Esophagus squamous epithelium (tissue), 5 donors: ENCODE measurements around the gene RGR. TPM values are rescaled to one million over a fixed set of nuclear protein-coding genes. Genes with fewer than 3 reads are reported as not detected.

Source experiments
- DNase-seq: peaks from one replicate; lab custom pipeline; 2025; lab: John Stamatoyannopoulos, UW
- H3K27ac ChIP-seq, 4 donors: fragments of 200-600 bp; sonication (generic); one replicate each; pipeline ENCODE4 v1.5.1; 2016 to 2019; ENCODE audit warnings: mild to moderate bottlenecking in 1 of 4
- H3K27me3 ChIP-seq, 4 donors: fragments of 200-600 bp; sonication (generic); 1 replicate in 3 of 4; 2 replicates in 1 of 4; pipeline versions ENCODE4 v1.5.1 to v1.6.0; 2017 to 2021; ENCODE audit warnings: antibody characterized with exemption in 1 of 4
- H3K36me3 ChIP-seq, 3 donors: fragments of 200-600 bp; sonication (generic); one replicate each; pipeline ENCODE4 v1.5.1; 2016 to 2019
- H3K4me1 ChIP-seq, 3 donors: fragments of 200-600 bp; sonication (generic); one replicate each; pipeline ENCODE4 v1.5.1; 2017 to 2019
- H3K4me3 ChIP-seq, 4 donors: fragments of 200-600 bp; sonication (generic); 1 replicate in 3 of 4; 2 replicates in 1 of 4; pipeline ENCODE4 v1.5.1; 2016 to 2019; ENCODE audit warnings: mild to moderate bottlenecking in 2 of 4, moderate library complexity in 1 of 4
- H3K9me3 ChIP-seq, 3 donors: fragments of 200-600 bp; sonication (generic); one replicate each; pipeline ENCODE4 v1.5.1; 2016 to 2019
- POLR2A ChIP-seq, 4 donors: fragments of 450-650 bp; IDR thresholded peaks; one replicate each; pipeline ENCODE4 v1.6.1; 2017; ENCODE audit warnings: antibody characterized with exemption in 4 of 4, mild to moderate bottlenecking in 4 of 4, moderate library complexity in 3 of 4
- WGBS, 2 donors: methylation state at CpG; one replicate each; pipeline ENCODE4 v1.1.5; 2018; 5-methylcytosine and 5-hydroxymethylcytosine counted together
- intact Hi-C: fragments of 100-400 bp; cut with DNase I; formaldehyde crosslinking; loops from one replicate; pipeline ENCODE4 v1.15.0; 2022
- total RNA-seq, 4 donors: library from RNA; depleted of rRNA; stranded (reverse); fragments of >200 nt; gene quantifications; one replicate each; pipeline ENCODE4 v1.1.0, GENCODE V29; 2016
- TF ChIP-seq, protein P1 (sequence below), 6 experiments: fragments of 450-650 bp in 4 of 6; fragments of 200-600 bp in 2 of 6; sonication (generic) in 2 of 6; IDR thresholded peaks; one replicate each; pipeline ENCODE4 v1.5.1; 2016 to 2019; ENCODE audit warnings: antibody characterized with exemption in 6 of 6, mild to moderate bottlenecking in 4 of 6, moderate library complexity in 4 of 6
- donor health status: DM: yes; HTN: yes; CAD: no.

The RGR gene
- total RNA-seq, 4 donors from 2014 or later: 0.09 to 0.57 TPM; not detected in 2

DNA sequence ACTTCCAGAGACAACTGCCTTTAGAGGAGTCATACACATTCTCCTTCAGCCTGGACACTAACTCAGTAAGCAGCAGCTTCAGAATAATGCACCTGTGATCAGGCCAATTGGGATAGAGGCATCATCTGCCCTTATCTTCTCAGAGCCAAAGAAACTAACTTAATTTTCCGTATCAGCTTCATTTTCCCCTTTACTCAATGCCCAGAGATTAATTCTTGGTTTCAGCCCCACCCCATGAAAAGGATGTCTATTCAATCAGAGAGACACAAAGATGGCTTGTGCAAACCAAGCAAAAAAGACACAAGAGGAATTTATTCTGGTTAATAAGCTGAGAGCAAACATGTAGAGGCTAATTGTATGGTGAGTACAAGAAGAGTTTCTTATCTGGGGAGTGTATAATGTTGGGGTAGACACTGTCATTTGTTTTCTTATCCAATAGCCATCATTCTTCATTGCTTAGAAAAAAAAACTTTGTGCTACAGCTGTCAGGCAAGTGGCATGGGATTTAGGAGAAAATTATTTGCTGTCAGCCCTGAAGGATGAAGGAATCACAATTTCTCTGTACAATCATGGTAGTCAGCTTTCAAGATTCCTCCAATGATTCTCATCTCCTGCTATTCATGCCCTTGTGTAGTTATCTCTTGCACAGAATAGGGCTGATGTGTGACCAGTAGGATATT lies 44.8 kb downstream of the RGR start:
- no peaks in the 10 kb centered on the region for H3K27me3 ChIP-seq
- WGBS, 2 donors: 61 to 69% methylated on average over 1 of the region's 1 CpG
- intact Hi-C loops: no loop called here
- no peak for DNase-seq
- TF ChIP-seq, protein P1, sequence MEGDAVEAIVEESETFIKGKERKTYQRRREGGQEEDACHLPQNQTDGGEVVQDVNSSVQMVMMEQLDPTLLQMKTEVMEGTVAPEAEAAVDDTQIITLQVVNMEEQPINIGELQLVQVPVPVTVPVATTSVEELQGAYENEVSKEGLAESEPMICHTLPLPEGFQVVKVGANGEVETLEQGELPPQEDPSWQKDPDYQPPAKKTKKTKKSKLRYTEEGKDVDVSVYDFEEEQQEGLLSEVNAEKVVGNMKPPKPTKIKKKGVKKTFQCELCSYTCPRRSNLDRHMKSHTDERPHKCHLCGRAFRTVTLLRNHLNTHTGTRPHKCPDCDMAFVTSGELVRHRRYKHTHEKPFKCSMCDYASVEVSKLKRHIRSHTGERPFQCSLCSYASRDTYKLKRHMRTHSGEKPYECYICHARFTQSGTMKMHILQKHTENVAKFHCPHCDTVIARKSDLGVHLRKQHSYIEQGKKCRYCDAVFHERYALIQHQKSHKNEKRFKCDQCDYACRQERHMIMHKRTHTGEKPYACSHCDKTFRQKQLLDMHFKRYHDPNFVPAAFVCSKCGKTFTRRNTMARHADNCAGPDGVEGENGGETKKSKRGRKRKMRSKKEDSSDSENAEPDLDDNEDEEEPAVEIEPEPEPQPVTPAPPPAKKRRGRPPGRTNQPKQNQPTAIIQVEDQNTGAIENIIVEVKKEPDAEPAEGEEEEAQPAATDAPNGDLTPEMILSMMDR (IDR thresholded peaks at IDR 0.05): no peak
- no peak for TF ChIP-seq POLR2A (IDR thresholded peaks at IDR 0.05)
- H3K36me3 ChIP-seq: no peaks in the 10 kb centered on the region
- H3K4me1 ChIP-seq: no peaks in the 10 kb centered on the region
- no peak overlapping the region for H3K4me3 ChIP-seq
- no peaks in the 10 kb centered on the region for H3K9me3 ChIP-seq
- no peak overlapping the region for H3K27ac ChIP-seq

DNA sequence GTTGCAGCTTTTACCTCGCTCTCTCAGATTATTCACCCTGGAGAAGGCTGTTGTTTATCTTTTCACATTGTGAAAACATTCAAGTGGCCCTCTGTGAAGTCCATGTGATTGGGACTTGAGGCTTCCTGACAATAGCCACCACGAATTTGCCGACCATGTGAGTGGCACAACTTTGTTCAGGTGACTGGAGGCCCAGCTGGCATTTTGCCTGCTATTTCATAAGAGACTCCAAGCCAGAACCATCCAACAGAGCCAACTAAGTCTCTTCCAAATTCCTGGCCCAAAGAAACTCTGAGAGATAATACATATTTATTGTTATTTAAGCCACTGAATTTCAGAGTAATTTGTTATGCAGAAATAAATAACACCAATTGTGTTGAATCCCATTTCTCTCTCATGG lies 45.4 kb downstream of the RGR start:
- no peaks in the 10 kb centered on the region for H3K36me3 ChIP-seq
- no peak overlapping the region for H3K27ac ChIP-seq
- H3K4me3 ChIP-seq: no peak overlapping the region
- H3K27me3 ChIP-seq: no peaks in the 10 kb centered on the region
- no peak for TF ChIP-seq POLR2A (IDR thresholded peaks at IDR 0.05)
- TF ChIP-seq, protein P1 (IDR thresholded peaks at IDR 0.05): no peak
- no peaks in the 10 kb centered on the region for H3K4me1 ChIP-seq
- DNase-seq: no peak
- intact Hi-C loops: no loop called here
- WGBS, 2 donors: 41 to 58% methylated on average over 3 of the region's 3 CpGs
- H3K9me3 ChIP-seq: no peaks in the 10 kb centered on the region

DNA sequence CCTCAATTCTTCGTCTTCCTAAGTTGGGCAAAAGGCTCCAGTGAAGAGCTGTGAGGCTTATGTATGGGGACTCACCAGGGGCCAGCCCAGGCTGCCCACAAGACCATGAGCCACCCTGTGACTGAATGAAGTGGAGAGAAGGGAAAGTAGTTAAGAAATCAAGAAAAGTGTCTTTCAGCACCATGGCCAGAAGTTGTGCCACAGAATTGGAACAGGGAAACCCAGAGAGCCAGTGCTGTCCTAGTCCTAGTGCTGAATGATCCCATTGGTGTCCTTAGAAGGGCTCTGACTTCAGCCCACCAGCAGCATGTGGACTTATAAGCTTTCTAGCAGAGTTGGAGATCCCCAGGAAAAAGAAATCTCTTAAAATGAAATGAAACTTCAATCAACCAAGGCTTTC lies 46.5 kb downstream of the RGR start:
- Histone ChIP-seq H3K27me3 (no peaks in the 10 kb centered on the region), H3K9me3 (no peaks in the 10 kb centered on the region), H3K36me3 (no peaks in the 10 kb centered on the region), H3K4me3 (no peak overlapping the region), H3K27ac (no peak overlapping the region), H3K4me1 (peaks cover 0 to 5% (median 0%) of the 10 kb centered on the region in 3 donors)
- TF ChIP-seq POLR2A (IDR thresholded peaks at IDR 0.05): no peak
- TF ChIP-seq, protein P1 (IDR thresholded peaks at IDR 0.05): no peak
- intact Hi-C loops: no loop called here
- no peak for DNase-seq
- WGBS, 2 donors: 20 to 25% methylated on average over 1 of the region's 1 CpG

DNA sequence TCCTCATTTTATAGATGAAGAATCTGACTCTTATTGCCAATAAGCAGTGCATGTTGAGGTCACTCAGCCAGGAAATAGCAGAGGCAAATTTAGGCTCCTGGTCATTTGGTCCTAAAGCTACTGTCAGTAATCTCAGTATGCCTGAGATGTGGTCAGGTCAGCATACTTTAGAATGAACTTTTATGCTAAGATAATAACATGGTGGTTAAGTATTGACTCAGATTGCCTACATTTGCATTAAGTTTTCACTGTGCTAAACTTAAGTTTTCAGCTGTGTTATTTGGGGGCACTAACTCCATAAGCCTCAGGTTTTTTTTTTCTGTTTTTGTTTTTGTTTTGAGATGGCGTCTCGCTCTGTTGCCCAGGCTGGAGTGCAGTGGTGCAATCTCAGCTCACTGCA lies 47.6 kb downstream of the RGR start:
- H3K36me3 ChIP-seq: no peaks in the 10 kb centered on the region
- no peak overlapping the region for H3K4me3 ChIP-seq
- TF ChIP-seq POLR2A (IDR thresholded peaks at IDR 0.05): no peak
- TF ChIP-seq, protein P1 (IDR thresholded peaks at IDR 0.05): no peak
- H3K27ac ChIP-seq: no peak overlapping the region
- intact Hi-C loops: no loop called here
- DNase-seq: no peak
- peaks cover 0 to 5% (median 0%) of the 10 kb centered on the region in 3 donors for H3K4me1 ChIP-seq
- 83 to 88% methylated on average over 2 of the region's 2 CpGs for WGBS, 2 donors
- no peaks in the 10 kb centered on the region for H3K27me3 ChIP-seq
- H3K9me3 ChIP-seq: no peaks in the 10 kb centered on the region

DNA sequence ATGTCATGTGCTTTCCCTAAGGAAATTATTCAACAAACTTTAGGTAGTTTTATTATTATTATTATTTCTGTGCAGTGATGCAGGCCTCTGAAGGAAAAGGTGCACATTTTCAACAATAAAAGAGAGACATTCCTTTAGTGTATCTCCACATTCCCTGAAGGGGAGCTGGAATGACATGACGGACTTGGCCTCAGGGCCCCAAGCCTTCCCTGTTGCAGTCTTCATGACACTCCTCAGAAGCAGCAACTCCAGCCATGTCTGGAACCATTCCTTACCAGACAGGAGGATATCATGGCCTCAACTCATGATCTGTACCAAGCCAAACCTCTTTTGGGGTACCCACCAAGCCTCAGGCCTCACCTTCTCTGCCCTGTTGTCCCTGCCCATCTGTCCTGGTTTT lies 48.3 kb downstream of the RGR start:
- Histone ChIP-seq H3K27ac (no peak overlapping the region), H3K36me3 (no peaks in the 10 kb centered on the region), H3K27me3 (no peaks in the 10 kb centered on the region), H3K4me3 (no peak overlapping the region), H3K9me3 (no peaks in the 10 kb centered on the region), H3K4me1 (peaks cover 0 to 5% (median 0%) of the 10 kb centered on the region in 3 donors)
- WGBS, 2 donors: 73 to 100% methylated on average over 1 of the region's 1 CpG
- TF ChIP-seq, protein P1 (IDR thresholded peaks at IDR 0.05): no peak
- no peak for TF ChIP-seq POLR2A (IDR thresholded peaks at IDR 0.05)
- intact Hi-C loops: no loop called here
- DNase-seq: no peak
